Kidney (tissue), 14 donors: ENCODE results near the gene PADI3. TPM values are rescaled to one million over a fixed set of nuclear protein-coding genes. Genes with fewer than 3 reads are reported as not detected.

Experiments
- DNase-seq, 5 donors: peaks; one replicate each; pipeline ENCODE4 v3.0.0-alpha.2; 2013 to 2020
- FAIRE-seq: peaks from 2 replicates; lab custom pipeline; 2012; peaks lifted over from hg19 to GRCh38; lab: Jason Lieb, UNC
- H3K27ac ChIP-seq, 2 donors: one replicate each; pipeline ENCODE4 v1.7.0; 2013; ENCODE audit warnings: low read depth in 2 of 2, low read length in 2 of 2, inconsistent platforms in 1 of 2
- H3K27me3 ChIP-seq: one replicate; pipeline ENCODE4 v1.7.1; 2013; ENCODE audit warnings: low read length, inconsistent platforms; ENCODE audit not compliant: control insufficient read depth, insufficient read depth
- H3K36me3 ChIP-seq, 3 donors: one replicate each; pipeline versions ENCODE4 v1.7.0 to v1.7.1; 2013; ENCODE audit warnings: low read length in 3 of 3, control low read depth in 1 of 3, inconsistent platforms in 1 of 3; ENCODE audit not compliant: insufficient read depth in 3 of 3, control insufficient read depth in 2 of 3
- H3K4me1 ChIP-seq, 3 donors: one replicate each; pipeline versions ENCODE4 v1.7.0 to v1.7.1; 2013; ENCODE audit warnings: low read length in 3 of 3, inconsistent platforms in 1 of 3, low read depth in 1 of 3; ENCODE audit not compliant: control insufficient read depth in 2 of 3, insufficient read depth in 2 of 3
- H3K4me3 ChIP-seq, 3 donors: one replicate each; pipeline versions ENCODE4 v1.7.0 to v1.8.1; 2013; ENCODE audit warnings: low read length in 3 of 3, control low read depth in 1 of 3, inconsistent platforms in 1 of 3
- H3K9ac ChIP-seq, 3 donors: one replicate each; pipeline versions ENCODE4 v1.7.0 to v1.7.1; 2013; ENCODE audit warnings: low read length in 3 of 3, control low read depth in 1 of 3, inconsistent platforms in 1 of 3
- H3K9me3 ChIP-seq, 3 donors: one replicate each; pipeline versions ENCODE4 v1.7.0 to v1.7.1; 2013; ENCODE audit warnings: low read length in 3 of 3, control low read depth in 1 of 3, inconsistent platforms in 1 of 3; ENCODE audit not compliant: control insufficient read depth in 2 of 3, insufficient read depth in 1 of 3
- intact Hi-C: fragments of 100-400 bp; cut with DNase I; formaldehyde crosslinking; loops from one replicate; pipeline ENCODE4 v1.11.1; 2022
- polyA plus RNA-seq: library from polyadenylated mRNA; stranded (reverse); fragments of 350-450 nt; fragmentation: Illumina TruSeq; extraction: RNeasy Lipid Tissue Mini Kit (QIAGEN cat#74804); gene quantifications from one replicate; pipeline ENCODE4 v1.2.3, GENCODE V29; 2014; ENCODE audit warnings: low read depth, low replicate concordance; ENCODE audit not compliant: insufficient read depth
- total RNA-seq: library from RNA; stranded (reverse); fragmentation: NEBNext Ultra II Directional; extraction: Animal tissue kit (Norgen Biotek cat#: 25700); gene quantifications from one replicate; pipeline ENCODE4 v1.2.1, GENCODE V29; 2021
- TF ChIP-seq, protein P1 (sequence below): IDR thresholded peaks from 3 replicates; pipeline ENCODE4 v1.5.1; 2012; ENCODE audit warnings: mild to moderate bottlenecking, moderate library complexity, borderline replicate concordance; ENCODE audit not compliant: insufficient read depth; ENCODE audit errors: extremely low read depth
- donor health status: control.
- donor health status: control.
- donor health status: control.
- donor health status: control.
- donor health status: control.
- donor health status: DM: yes; HTN: yes; CAD: no.
- donor health status: Normal renal cell carcinoma (clear cell type).

The PADI3 gene
- total and polyA plus RNA-seq, 2 donors from 2014 or later = not detected

DNA sequence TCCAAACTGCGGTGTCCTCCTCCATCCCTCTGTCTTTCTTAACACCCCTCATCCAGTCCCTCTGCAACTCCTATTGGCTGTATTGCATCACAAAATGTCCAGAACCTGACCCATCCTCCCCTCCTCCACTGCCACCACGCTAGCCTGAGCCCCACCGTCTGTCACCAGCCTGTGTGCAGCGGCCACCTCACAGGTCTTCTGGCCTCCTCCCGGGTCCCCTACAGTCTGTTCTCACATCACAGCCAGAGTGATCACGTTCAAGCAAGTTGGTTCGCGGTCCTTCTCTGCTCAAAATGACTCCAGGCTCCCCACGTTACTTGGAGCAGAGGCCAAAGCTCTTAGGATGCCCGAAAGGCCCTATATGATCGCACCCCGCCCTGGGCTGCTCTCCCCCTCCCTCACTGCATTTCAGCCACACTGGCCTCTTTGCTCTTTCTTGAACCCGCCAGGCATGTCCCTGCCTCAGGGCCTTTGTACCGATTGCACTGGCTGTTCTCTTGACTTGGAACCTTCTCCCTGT is 56.7 kb downstream of the PADI3 start:
- FAIRE-seq = no peak
- Histone ChIP-seq H3K36me3 (no peaks in the 10 kb centered on the region), H3K27me3 (no peaks in the 10 kb centered on the region), H3K27ac (no peak overlapping the region), H3K9me3 (peaks cover 0 to 10% (median 0%) of the 10 kb centered on the region in 3 donors), H3K9ac (no peak overlapping the region), H3K4me1 (no peaks in the 10 kb centered on the region), H3K4me3 (no peak overlapping the region)
- DNase-seq = no peak
- intact Hi-C loops = no loop called here
- TF ChIP-seq, protein P1, sequence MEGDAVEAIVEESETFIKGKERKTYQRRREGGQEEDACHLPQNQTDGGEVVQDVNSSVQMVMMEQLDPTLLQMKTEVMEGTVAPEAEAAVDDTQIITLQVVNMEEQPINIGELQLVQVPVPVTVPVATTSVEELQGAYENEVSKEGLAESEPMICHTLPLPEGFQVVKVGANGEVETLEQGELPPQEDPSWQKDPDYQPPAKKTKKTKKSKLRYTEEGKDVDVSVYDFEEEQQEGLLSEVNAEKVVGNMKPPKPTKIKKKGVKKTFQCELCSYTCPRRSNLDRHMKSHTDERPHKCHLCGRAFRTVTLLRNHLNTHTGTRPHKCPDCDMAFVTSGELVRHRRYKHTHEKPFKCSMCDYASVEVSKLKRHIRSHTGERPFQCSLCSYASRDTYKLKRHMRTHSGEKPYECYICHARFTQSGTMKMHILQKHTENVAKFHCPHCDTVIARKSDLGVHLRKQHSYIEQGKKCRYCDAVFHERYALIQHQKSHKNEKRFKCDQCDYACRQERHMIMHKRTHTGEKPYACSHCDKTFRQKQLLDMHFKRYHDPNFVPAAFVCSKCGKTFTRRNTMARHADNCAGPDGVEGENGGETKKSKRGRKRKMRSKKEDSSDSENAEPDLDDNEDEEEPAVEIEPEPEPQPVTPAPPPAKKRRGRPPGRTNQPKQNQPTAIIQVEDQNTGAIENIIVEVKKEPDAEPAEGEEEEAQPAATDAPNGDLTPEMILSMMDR = no peak

DNA sequence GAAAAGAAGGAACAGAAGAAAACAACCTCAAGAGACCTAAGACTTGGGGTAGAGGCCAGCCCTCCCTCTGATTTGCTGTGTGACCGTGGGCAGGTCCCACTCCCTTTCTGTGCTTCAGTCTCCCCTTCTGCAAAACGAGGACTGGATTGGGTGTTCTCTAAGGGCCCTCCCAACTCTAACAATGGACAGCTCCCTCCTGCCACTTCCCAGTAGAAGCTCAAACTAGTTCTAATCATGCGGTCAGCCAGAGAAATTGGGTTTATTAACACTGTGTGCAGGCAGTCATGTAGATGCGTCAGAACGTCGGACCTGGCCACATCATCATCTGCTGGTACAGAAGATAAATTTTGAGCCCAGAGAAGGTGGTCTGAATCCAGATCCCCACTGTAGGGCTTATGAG is 57.5 kb downstream of the PADI3 start:
- DNase-seq = no peak
- Histone ChIP-seq H3K9ac (no peak overlapping the region), H3K4me1 (no peaks in the 10 kb centered on the region), H3K27me3 (no peaks in the 10 kb centered on the region), H3K36me3 (no peaks in the 10 kb centered on the region), H3K27ac (no peak overlapping the region), H3K4me3 (no peak overlapping the region), H3K9me3 (peaks cover 0 to 5% (median 0%) of the 10 kb centered on the region in 3 donors)
- FAIRE-seq = no peak
- intact Hi-C loops = no loop called here
- TF ChIP-seq, protein P1 = no peak

DNA sequence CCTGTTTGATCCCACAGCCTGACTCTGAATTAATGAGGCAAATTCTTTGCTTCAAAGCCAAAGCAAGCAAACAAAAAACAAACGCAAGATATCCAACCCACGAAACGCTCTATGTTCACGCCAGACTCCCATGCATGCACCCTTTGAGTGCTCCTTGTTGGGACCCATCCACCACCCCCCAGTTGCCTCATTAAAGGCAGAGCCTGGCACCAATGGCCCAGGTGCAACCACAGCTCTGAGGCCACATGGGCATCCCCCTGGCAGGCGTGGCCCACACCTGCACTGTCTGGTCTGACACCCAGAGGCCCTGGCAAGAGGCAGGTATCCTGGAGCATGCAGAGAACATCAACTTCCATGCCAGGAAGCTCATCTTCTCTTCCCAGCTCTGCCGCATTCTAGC is 58.0 kb downstream of the PADI3 start:
- FAIRE-seq = no peak
- H3K27me3 ChIP-seq = no peaks in the 10 kb centered on the region
- DNase-seq = no peak

More for the DNA sequence above, 58.0 kb downstream of the PADI3 start:
- Histone ChIP-seq H3K4me1 (no peaks in the 10 kb centered on the region), H3K9ac (no peak overlapping the region), H3K36me3 (no peaks in the 10 kb centered on the region), H3K9me3 (peaks cover 0 to 2% (median 0%) of the 10 kb centered on the region in 3 donors), H3K27ac (no peak overlapping the region), H3K4me3 (no peak overlapping the region)
- TF ChIP-seq, protein P1 = no peak
- intact Hi-C loops = no loop called here
